GM12801 (cell line): ENCODE data around the gene GPR139.

Source experiments
- CTCF ChIP-seq: IDR thresholded peaks from one replicate; pipeline ENCODE4 v1.5.1; 2011; ENCODE audit warnings: control low read depth; ENCODE audit not compliant: insufficient read length; ENCODE audit errors: extremely low read depth

The GPR139 gene

GRCh38 chr16:20074099-20074991 lies 655 bp upstream of the GPR139 start:
- TF ChIP-seq CTCF, result no peak

- TF ChIP-seq CTCF, result no peak
These were observed 852 bp downstream of the GPR139 start for GRCh38 chr16:20072874-20073202.

GRCh38 chr16:20072146-20072873 lies 1.4 kb downstream of the GPR139 start:
- TF ChIP-seq CTCF, result no peak

GRCh38 chr16:20064931-20065330 lies 8.8 kb downstream of the GPR139 start:
- TF ChIP-seq CTCF, result no peak

GRCh38 chr16:20064520-20064919 lies 9.2 kb downstream of the GPR139 start:
- TF ChIP-seq CTCF, result no peak

GRCh38 chr16:20061132-20061531 lies 12.6 kb downstream of the GPR139 start:
- TF ChIP-seq CTCF, result no peak

- TF ChIP-seq CTCF, result no peak
These were observed 17.3 kb downstream of the GPR139 start for GRCh38 chr16:20056436-20056835.
